Measurements from ENCODE around the gene RPS19. TPM values are rescaled to one million over a fixed set of nuclear protein-coding genes. Genes with fewer than 3 reads are reported as not detected.

RPS19 gene
- total RNA-seq, 1 donor = 600 TPM

- no peak for DNase-seq (ENCODE audit: low read depth)
- TF ChIP-seq, protein P1, sequence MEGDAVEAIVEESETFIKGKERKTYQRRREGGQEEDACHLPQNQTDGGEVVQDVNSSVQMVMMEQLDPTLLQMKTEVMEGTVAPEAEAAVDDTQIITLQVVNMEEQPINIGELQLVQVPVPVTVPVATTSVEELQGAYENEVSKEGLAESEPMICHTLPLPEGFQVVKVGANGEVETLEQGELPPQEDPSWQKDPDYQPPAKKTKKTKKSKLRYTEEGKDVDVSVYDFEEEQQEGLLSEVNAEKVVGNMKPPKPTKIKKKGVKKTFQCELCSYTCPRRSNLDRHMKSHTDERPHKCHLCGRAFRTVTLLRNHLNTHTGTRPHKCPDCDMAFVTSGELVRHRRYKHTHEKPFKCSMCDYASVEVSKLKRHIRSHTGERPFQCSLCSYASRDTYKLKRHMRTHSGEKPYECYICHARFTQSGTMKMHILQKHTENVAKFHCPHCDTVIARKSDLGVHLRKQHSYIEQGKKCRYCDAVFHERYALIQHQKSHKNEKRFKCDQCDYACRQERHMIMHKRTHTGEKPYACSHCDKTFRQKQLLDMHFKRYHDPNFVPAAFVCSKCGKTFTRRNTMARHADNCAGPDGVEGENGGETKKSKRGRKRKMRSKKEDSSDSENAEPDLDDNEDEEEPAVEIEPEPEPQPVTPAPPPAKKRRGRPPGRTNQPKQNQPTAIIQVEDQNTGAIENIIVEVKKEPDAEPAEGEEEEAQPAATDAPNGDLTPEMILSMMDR (IDR thresholded peaks at IDR 0.05; ENCODE audit: insufficient read depth, low read depth, low read length) = no peak
- no peak within 1 kb of the TSS for H3K4me3 ChIP-seq (ENCODE audit: low read depth, low read length)
These were observed 17.1 kb downstream of the RPS19 start, which contains the start of gene CD79A for GRCh38 chr19:41876847-41877832. Gene CD79A (plus strand): TSS chr19:41877279. CDS start chr19:41877305, 26 bp downstream.

DNA sequence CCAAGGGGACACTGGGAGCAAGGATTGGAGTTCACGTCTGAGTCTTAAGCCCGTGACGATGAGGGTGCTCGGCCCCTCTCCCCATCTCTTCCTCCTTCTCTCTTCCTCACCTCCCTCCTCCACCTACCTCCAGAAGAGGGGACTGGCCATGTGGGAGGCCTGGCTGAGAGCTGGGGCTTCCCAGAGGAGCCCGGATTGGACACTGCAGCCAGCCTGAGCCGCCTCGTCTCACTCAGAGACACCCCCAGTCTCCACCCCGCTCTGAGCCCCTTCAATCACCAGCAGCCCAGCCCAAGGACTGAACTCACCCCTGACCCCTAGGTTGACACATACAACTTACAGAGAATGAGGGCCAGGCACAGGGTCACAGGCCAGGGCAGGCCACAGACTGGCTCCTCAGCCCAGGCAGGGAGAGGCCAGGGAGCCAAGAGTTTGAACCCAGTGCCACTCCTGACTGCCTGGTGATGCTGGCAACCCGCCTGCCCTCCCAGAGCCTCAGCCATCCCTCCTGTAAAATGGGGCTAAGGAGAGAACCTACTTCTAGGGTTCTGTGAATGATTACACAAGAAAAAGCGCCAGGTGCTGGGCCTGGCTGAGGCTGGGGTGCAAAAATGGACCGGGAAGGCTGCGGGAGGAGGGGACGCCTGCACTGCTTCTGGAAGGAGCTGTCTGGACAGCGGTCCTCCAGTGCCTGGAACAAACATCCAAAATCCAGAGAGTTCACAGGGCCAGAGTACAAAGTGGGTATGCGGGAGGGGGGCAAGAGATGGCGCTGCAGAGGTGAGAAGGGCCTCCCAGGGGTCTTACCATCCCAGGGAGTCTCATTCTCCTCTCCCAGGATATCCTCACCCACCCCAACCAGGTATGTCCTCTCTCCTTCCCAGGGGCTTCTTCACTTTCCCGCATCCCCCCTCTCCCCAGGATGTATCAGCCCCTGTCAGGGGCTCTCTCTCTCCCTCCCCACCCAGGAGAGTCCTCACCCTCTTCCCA lies 18.2 kb downstream of the RPS19 start:
- DNase-seq (ENCODE audit: low read depth) = no peak
- TF ChIP-seq, protein P1 (IDR thresholded peaks at IDR 0.05; ENCODE audit: insufficient read depth, low read depth, low read length) = no peak
- H3K4me3 ChIP-seq (ENCODE audit: low read depth, low read length) = no peak overlapping the region

GRCh38 chr19:41879080-41879479 lies 19.0 kb downstream of the RPS19 start:
- H3K4me3 ChIP-seq (ENCODE audit: low read depth, low read length) = no peak overlapping the region
- TF ChIP-seq, protein P1 (IDR thresholded peaks at IDR 0.05; ENCODE audit: insufficient read depth, low read depth, low read length) = no peak
- DNase-seq (ENCODE audit: low read depth) = no peak

DNA sequence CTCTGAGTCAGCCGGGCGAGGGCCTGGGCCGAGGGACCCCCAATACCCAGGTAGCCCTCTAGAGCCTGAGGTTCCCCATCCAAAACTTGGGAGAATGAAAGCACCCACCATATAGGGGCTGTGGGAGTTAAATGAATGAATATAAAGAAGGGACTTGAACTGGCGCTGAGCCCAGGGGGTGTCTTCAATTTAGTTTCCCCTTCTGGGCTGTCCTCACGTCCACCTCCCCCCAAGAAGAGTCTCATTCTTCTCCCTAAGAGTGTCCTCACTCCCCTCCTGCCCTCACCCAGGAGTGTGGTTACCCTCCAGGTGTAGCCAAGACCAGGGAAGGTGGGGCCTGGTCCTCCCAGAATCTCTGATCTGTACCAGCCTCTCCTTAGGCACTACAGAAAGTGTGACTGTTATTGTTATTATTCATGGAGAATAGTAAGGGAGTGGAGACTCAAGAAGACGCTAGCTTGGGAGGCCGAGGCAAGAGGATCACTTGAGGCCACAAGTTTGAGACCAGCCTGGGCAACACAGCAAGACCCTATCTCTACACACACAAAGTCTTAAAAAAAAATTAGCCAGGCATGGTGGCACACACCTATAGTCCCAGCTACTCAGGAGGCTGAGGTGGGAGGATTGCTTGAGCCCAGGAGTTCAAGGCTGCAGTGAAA lies 19.7 kb downstream of the RPS19 start:
- no peak for DNase-seq (ENCODE audit: low read depth)
- TF ChIP-seq, protein P1 (IDR thresholded peaks at IDR 0.05; ENCODE audit: insufficient read depth, low read depth, low read length) = no peak
- no peak overlapping the region for H3K4me3 ChIP-seq (ENCODE audit: low read depth, low read length)

- DNase-seq (ENCODE audit: low read depth) = no peak
- TF ChIP-seq, protein P1 (IDR thresholded peaks at IDR 0.05; ENCODE audit: insufficient read depth, low read depth, low read length) = no peak
- no peak overlapping the region for H3K4me3 ChIP-seq (ENCODE audit: low read depth, low read length)
These were observed 20.3 kb downstream of the RPS19 start for GRCh38 chr19:41880329-41880708.

Measured in fibroblast of villous mesenchyme (primary cell).